ENCODE results near the gene ANGEL2. TPM values are rescaled to one million over a fixed set of nuclear protein-coding genes. Genes with fewer than 3 reads are reported as not detected.
A peak's percentile ranks its signal among the peaks of the same experiment; 100 is the strongest.

Gene ANGEL2
- total RNA-seq, result 10 to 100 TPM; 12.1 to 23.2 (median 15.2) TPM
- long read RNA-seq, full-length matches to known transcripts, result 1 of 4 reads
- long read RNA-seq, partial matches to known transcripts, result 0 of 4 reads
- long read RNA-seq, other reads (novel, unspliced or antisense), result 3 of 4 reads

GRCh38 chr1:213015099-213016050 lies at the start of gene ANGEL2:
TSS of gene ANGEL2 (minus strand) at chr1:213015867. CDS start at chr1:213015671, 196 bp downstream.
- ATAC-seq (peak; percentile 95 to 97 (median 96)), DNase-seq (peak; percentile 95 to 98 (median 97))
- Histone ChIP-seq H3K27ac (peak within 1 kb of the TSS; percentile 67 to 81 (median 76)), H3K9me3 (no peaks in the 10 kb centered on the region), H3K4me3 (peak within 1 kb of the TSS; percentile 83 to 98 (median 92)), H3K4me1 (peaks cover 0 to 8% (median 4%) of the 10 kb centered on the region in 4 donors), H3K36me3 (peaks cover 0 to 7% (median 0%) of the 10 kb centered on the region in 4 donors), H3K27me3 (no peaks in the 10 kb centered on the region)
- TF ChIP-seq POLR2A (IDR thresholded peaks at IDR 0.05), result peak; percentile 66
- TF ChIP-seq, protein P1, sequence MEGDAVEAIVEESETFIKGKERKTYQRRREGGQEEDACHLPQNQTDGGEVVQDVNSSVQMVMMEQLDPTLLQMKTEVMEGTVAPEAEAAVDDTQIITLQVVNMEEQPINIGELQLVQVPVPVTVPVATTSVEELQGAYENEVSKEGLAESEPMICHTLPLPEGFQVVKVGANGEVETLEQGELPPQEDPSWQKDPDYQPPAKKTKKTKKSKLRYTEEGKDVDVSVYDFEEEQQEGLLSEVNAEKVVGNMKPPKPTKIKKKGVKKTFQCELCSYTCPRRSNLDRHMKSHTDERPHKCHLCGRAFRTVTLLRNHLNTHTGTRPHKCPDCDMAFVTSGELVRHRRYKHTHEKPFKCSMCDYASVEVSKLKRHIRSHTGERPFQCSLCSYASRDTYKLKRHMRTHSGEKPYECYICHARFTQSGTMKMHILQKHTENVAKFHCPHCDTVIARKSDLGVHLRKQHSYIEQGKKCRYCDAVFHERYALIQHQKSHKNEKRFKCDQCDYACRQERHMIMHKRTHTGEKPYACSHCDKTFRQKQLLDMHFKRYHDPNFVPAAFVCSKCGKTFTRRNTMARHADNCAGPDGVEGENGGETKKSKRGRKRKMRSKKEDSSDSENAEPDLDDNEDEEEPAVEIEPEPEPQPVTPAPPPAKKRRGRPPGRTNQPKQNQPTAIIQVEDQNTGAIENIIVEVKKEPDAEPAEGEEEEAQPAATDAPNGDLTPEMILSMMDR (IDR thresholded peaks at IDR 0.05), result no peak
- intact Hi-C loops (cut with DNase I), result no loop called here
- WGBS (ENCODE audit: insufficient coverage, low coverage, low lambda C conversion rate, missing lambda C conversion rate), result 0% methylated on average over 30 of the region's 66 CpGs

GRCh38 chr1:213061263-213061662 lies 45.6 kb upstream of the ANGEL2 start:
- no peaks in the 10 kb centered on the region for H3K4me1 ChIP-seq
- H3K27me3 ChIP-seq, result no peaks in the 10 kb centered on the region
- WGBS (ENCODE audit: insufficient coverage, low coverage, low lambda C conversion rate, missing lambda C conversion rate), result 88% methylated on average over 1 of the region's 1 CpG
- ATAC-seq (no peak), DNase-seq (no peak)
- no peak overlapping the region for H3K27ac ChIP-seq
- TF ChIP-seq POLR2A (IDR thresholded peaks at IDR 0.05), result no peak
- TF ChIP-seq, protein P1 (IDR thresholded peaks at IDR 0.05), result no peak
- H3K4me3 ChIP-seq, result no peak overlapping the region
- H3K9me3 ChIP-seq, result no peaks in the 10 kb centered on the region
- no peaks in the 10 kb centered on the region for H3K36me3 ChIP-seq
- intact Hi-C loops (cut with DNase I), result no loop called here

- H3K36me3 ChIP-seq, result no peaks in the 10 kb centered on the region
- no peak overlapping the region for H3K4me3 ChIP-seq
- ATAC-seq (no peak), DNase-seq (no peak)
- no peaks in the 10 kb centered on the region for H3K9me3 ChIP-seq
- 95% methylated on average over 2 of the region's 2 CpGs for WGBS (ENCODE audit: insufficient coverage, low coverage, low lambda C conversion rate, missing lambda C conversion rate)
- H3K4me1 ChIP-seq, result peaks cover 0 to 3% (median 0%) of the 10 kb centered on the region in 4 donors
- TF ChIP-seq, protein P1 (IDR thresholded peaks at IDR 0.05), result no peak
- no peak for TF ChIP-seq POLR2A (IDR thresholded peaks at IDR 0.05)
- intact Hi-C loops (cut with DNase I), result no loop called here
- no peak overlapping the region for H3K27ac ChIP-seq
- H3K27me3 ChIP-seq, result no peaks in the 10 kb centered on the region
These were observed 45.2 kb upstream of the ANGEL2 start for GRCh38 chr1:213060836-213061235.

DNA sequence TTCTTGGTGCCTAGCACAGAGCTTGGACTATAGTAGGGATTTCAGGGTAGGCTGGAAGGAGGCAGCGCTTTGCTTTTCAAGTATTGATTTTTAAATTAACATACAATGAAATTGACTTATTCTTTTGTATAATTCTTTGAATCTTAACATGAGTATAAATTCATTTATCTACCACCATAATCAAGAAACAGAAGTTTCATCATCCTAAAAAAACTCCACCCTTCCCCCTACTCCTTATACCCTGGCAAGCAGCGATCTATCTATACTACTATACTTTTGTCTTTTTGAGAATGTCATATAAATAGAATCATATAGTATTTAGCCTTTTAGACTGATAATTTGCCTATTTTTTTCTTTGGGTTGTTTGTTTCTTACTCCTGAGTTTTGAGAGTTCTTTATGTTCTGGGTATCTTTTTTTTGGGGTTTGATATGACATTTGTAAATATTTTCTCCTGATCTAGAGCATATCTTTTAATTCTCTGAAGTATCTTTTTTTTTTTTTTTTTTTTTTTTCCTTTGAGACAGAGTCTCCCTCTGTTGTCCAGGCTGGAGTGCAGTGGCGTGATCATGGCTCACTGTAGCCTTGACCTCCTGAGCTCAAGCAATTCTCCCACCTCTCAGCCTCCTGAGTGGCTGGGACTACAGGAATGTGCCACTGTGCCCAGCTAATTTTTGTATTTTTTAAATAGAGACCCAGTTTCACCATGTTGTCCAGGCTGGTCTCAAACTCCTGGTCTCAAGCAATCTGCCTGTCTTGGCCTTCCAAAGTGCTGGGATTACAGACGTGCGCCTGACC lies 41.8 kb upstream of the ANGEL2 start:
- DNase-seq, result no peak

More for the DNA sequence above, 41.8 kb upstream of the ANGEL2 start:
- no peaks in the 10 kb centered on the region for H3K36me3 ChIP-seq
- no peak overlapping the region for H3K4me3 ChIP-seq
- TF ChIP-seq, protein P1 (IDR thresholded peaks at IDR 0.05), result no peak
- TF ChIP-seq POLR2A (IDR thresholded peaks at IDR 0.05), result no peak
- peaks cover 0 to 15% (median 2%) of the 10 kb centered on the region in 4 donors for H3K4me1 ChIP-seq
- intact Hi-C loops (cut with DNase I), result no loop called here
- H3K9me3 ChIP-seq, result no peaks in the 10 kb centered on the region
- H3K27ac ChIP-seq, result no peak overlapping the region
- no peaks in the 10 kb centered on the region for H3K27me3 ChIP-seq
- no peak for ATAC-seq
- 81% methylated on average over 5 of the region's 5 CpGs for WGBS (ENCODE audit: insufficient coverage, low coverage, low lambda C conversion rate, missing lambda C conversion rate)
